WTC11 (cell line): ENCODE results near the gene LTBP3. TPM values are rescaled to one million over a fixed set of nuclear protein-coding genes. Genes with fewer than 3 reads are reported as not detected.

Experiments used
- ATAC-seq: fragments of 200-7000 bp; cut with Tn5 transposase; 2 replicates; pipeline ENCODE4 v1.10.0; 2021; ENCODE audit warnings: mild to moderate bottlenecking, moderate library complexity
- CTCF ChIA-PET: fragments of 300-600 bp; sonication (Branson Sonifier 250); formaldehyde crosslinking; loops from one replicate; lab custom pipeline; 2021; ENCODE audit warnings: antibody characterized with exemption; lab: Charles Lee
- POLR2A ChIA-PET: fragments of 350-600 bp; sonication (Branson Sonifier 250); formaldehyde crosslinking; loops from one replicate; lab custom pipeline; 2021; ENCODE audit warnings: antibody characterized with exemption; lab: Charles Lee
- DNase-seq: peaks from one replicate; pipeline ENCODE4 v3.0.0; 2021; ENCODE audit warnings: low spot score
- H3K27ac Mint-ChIP-seq: 2 replicates; pipeline ENCODE4 v1.8.0; 2021; ENCODE audit warnings: mixed read lengths
- H3K27me3 Mint-ChIP-seq: 2 replicates; pipeline ENCODE4 v1.8.0; 2021; ENCODE audit warnings: low read depth, mild to moderate bottlenecking, moderate library complexity, mixed read lengths
- H3K36me3 Mint-ChIP-seq: 2 replicates; pipeline ENCODE4 v1.8.0; 2021; ENCODE audit warnings: mixed read lengths
- H3K4me1 Mint-ChIP-seq: 2 replicates; pipeline ENCODE4 v1.8.0; 2022; ENCODE audit warnings: mixed read lengths
- H3K4me3 Mint-ChIP-seq: 2 replicates; pipeline ENCODE4 v1.8.0; 2021; ENCODE audit warnings: mild to moderate bottlenecking, moderate library complexity, mixed read lengths
- H3K9me3 Mint-ChIP-seq: 2 replicates; pipeline ENCODE4 v1.8.0; 2021; ENCODE audit warnings: mixed read lengths
- ATF6 ChIP-seq: sonication (generic); formaldehyde crosslinking; IDR thresholded peaks from 2 replicates; pipeline ENCODE4 v1.8.1; 2023; ENCODE audit warnings: mild to moderate bottlenecking, missing genetic modification reagents
- E2F4 ChIP-seq: sonication (generic); formaldehyde crosslinking; IDR thresholded peaks from 2 replicates; pipeline ENCODE4 v1.8.1; 2022; ENCODE audit warnings: low read depth, mild to moderate bottlenecking, moderate library complexity, missing genetic modification reagents, borderline replicate concordance
- E2F5 ChIP-seq: sonication (generic); formaldehyde crosslinking; IDR thresholded peaks from 2 replicates; pipeline ENCODE4 v1.8.1; 2022; ENCODE audit warnings: mild to moderate bottlenecking, moderate library complexity, missing genetic modification reagents
- ELF4 ChIP-seq: sonication (generic); formaldehyde crosslinking; IDR thresholded peaks from 2 replicates; pipeline ENCODE4 v1.8.1; 2022; ENCODE audit warnings: low read depth, mild to moderate bottlenecking, moderate library complexity, missing genetic modification reagents
- ERG ChIP-seq: fragments of 250-450 bp; sonication (Bioruptor Pico); IDR thresholded peaks from 2 replicates; pipeline ENCODE4 v1.8.0; 2021; ENCODE audit warnings: mild to moderate bottlenecking
- NFYB ChIP-seq: sonication (generic); formaldehyde crosslinking; conservative IDR thresholded peaks from 2 replicates; pipeline ENCODE4 v1.8.0; 2022; ENCODE audit warnings: low read depth, missing genetic modification reagents
- NR2C2 ChIP-seq: sonication (generic); formaldehyde crosslinking; IDR thresholded peaks from 2 replicates; pipeline ENCODE4 v1.8.0; 2022; ENCODE audit warnings: mild to moderate bottlenecking, missing genetic modification reagents
- SP1 ChIP-seq: sonication (generic); formaldehyde crosslinking; conservative IDR thresholded peaks from 2 replicates; pipeline ENCODE4 v1.8.1; 2022; ENCODE audit warnings: missing genetic modification reagents
- TEAD1 ChIP-seq: sonication (generic); formaldehyde crosslinking; IDR thresholded peaks from 2 replicates; pipeline ENCODE4 v1.8.0; 2022; ENCODE audit warnings: mild to moderate bottlenecking, missing genetic modification reagents
- ZBTB21 ChIP-seq: sonication (generic); formaldehyde crosslinking; IDR thresholded peaks from 2 replicates; pipeline ENCODE4 v1.8.1; 2023; ENCODE audit warnings: mild to moderate bottlenecking, missing genetic modification reagents, borderline replicate concordance
- ZNF263 ChIP-seq: sonication (generic); formaldehyde crosslinking; IDR thresholded peaks from 2 replicates; pipeline ENCODE4 v1.8.1; 2022; ENCODE audit warnings: low read depth, mild to moderate bottlenecking, moderate library complexity, missing genetic modification reagents
- ZNF281 ChIP-seq: sonication (generic); formaldehyde crosslinking; IDR thresholded peaks from 2 replicates; pipeline ENCODE4 v1.8.0; 2023; ENCODE audit warnings: mild to moderate bottlenecking, missing genetic modification reagents
- ZNF416 ChIP-seq: fragments of 250-450 bp; sonication (Bioruptor Pico); IDR thresholded peaks from 2 replicates; pipeline ENCODE4 v1.9.0; 2021; ENCODE audit warnings: mild to moderate bottlenecking, inconsistent platforms
- ZNF423 ChIP-seq: fragments of 250-450 bp; sonication (Bioruptor Pico); IDR thresholded peaks from 2 replicates; pipeline ENCODE4 v2.1.2; 2022; ENCODE audit warnings: mild to moderate bottlenecking, moderate library complexity
- ZNF512 ChIP-seq: sonication (generic); formaldehyde crosslinking; IDR thresholded peaks from 2 replicates; pipeline ENCODE4 v1.8.1; 2022; ENCODE audit warnings: missing genetic modification reagents, borderline replicate concordance
- ZNF532 ChIP-seq: fragments of 250-450 bp; sonication (Bioruptor Pico); IDR thresholded peaks from 2 replicates; pipeline ENCODE4 v1.9.0; 2021; ENCODE audit warnings: mild to moderate bottlenecking, borderline replicate concordance
- total RNA-seq: library from RNA; stranded (reverse); gene quantifications from 3 replicates; pipeline ENCODE4 v1.2.3, GENCODE V29; 2021

LTBP3 gene
- total RNA-seq, 1 experiment from 2014 or later: 20.7 TPM

- TF ChIP-seq ZNF263 (CRISPR knock-in tag) (no peak), ELF4 (CRISPR knock-in tag) (no peak), ZNF512 (CRISPR knock-in tag) (no peak), ZBTB21 (no peak)
- TF ChIP-seq, all 79 proteins: peak for 0
- ChIA-PET POLR2A (no interaction called here), CTCF (interaction anchor here (0.6 to 13.8 kb wide), 6 partner anchors 10 to 234 kb away, joined by 3 to 271 read pairs (median 26); partner anchors contain the start of genes FAM89B and ZNRD2)
- no peaks in the 10 kb centered on the region for H3K36me3 Mint-ChIP-seq
- no peaks in the 10 kb centered on the region for H3K9me3 Mint-ChIP-seq
- H3K4me1 Mint-ChIP-seq: peaks cover 17% of the 10 kb centered on the region
- ATAC-seq (no peak), DNase-seq (no peak)
- H3K27ac Mint-ChIP-seq: no peak overlapping the region
- H3K27me3 Mint-ChIP-seq: peaks cover 61% of the 10 kb centered on the region
- no peak overlapping the region for H3K4me3 Mint-ChIP-seq
These were observed 25.4 kb upstream of the LTBP3 start for GRCh38 chr11:65583589-65583988.

GRCh38 chr11:65581928-65582327, 23.8 kb upstream of the LTBP3 start:
- Mint-ChIP-seq H3K27me3 (peaks cover 69% of the 10 kb centered on the region), H3K4me3 (no peak overlapping the region), H3K36me3 (no peaks in the 10 kb centered on the region), H3K4me1 (peaks cover 9% of the 10 kb centered on the region), H3K9me3 (no peaks in the 10 kb centered on the region), H3K27ac (no peak overlapping the region)
- ATAC-seq: no peak
- POLR2A ChIA-PET: no interaction called here
- no peak for TF ChIP-seq TEAD1
- no peak for DNase-seq
- CTCF ChIA-PET: no interaction called here

GRCh38 chr11:65580756-65581155, 22.6 kb upstream of the LTBP3 start:
- Mint-ChIP-seq H3K36me3 (no peaks in the 10 kb centered on the region), H3K27me3 (peaks cover 67% of the 10 kb centered on the region), H3K4me1 (peaks cover 9% of the 10 kb centered on the region), H3K9me3 (no peaks in the 10 kb centered on the region), H3K27ac (no peak overlapping the region), H3K4me3 (no peak overlapping the region)
- DNase-seq (no peak), ATAC-seq (no peak)
- POLR2A ChIA-PET: no interaction called here
- CTCF ChIA-PET: interaction anchor here (1.0 to 1.3 kb wide), 2 partner anchors 11 to 13 kb away, joined by 3 to 4 read pairs; no protein-coding TSS in a partner anchor
- no peak for TF ChIP-seq ZNF532
- no peak for TF ChIP-seq E2F4 (CRISPR knock-in tag)
- no peak for TF ChIP-seq ERG (CRISPR knock-in tag)
- no peak for TF ChIP-seq NR2C2 (CRISPR knock-in tag)
- TF ChIP-seq E2F5 (CRISPR knock-in tag): no peak
- TF ChIP-seq NFYB (CRISPR knock-in tag): no peak
- TF ChIP-seq SP1 (CRISPR knock-in tag): no peak
- TF ChIP-seq ATF6 (CRISPR knock-in tag): no peak
- no peak for TF ChIP-seq ZNF281 (CRISPR knock-in tag)
- no peak for TF ChIP-seq ZNF416
- TF ChIP-seq ZNF423 (CRISPR knock-in tag): no peak
